ENCODE results near the gene NPR2.

NPR2 gene

DNA sequence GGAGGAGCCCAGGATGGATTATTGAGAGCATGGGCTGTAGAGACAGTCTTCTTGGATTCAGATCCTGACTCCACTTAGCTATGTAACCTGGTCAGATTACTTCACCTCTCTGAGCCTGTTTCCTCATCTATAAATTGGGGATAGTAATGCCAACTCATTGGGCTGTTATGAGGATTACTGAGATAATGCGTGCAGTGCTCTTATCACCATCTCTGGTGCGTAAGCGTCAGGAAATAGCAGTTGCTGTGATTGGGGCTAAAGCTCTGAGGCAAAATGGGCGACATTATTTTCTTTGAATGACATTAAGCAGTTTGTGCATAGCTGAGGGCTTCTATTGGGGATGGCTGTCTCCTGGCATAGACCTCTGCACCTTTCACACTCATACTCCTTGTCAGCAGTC, 36.3 kb upstream of the NPR2 start:
- DNase-seq (ENCODE audit: low read depth in 2 of 2), result no peak
- TF ChIP-seq, protein P1, sequence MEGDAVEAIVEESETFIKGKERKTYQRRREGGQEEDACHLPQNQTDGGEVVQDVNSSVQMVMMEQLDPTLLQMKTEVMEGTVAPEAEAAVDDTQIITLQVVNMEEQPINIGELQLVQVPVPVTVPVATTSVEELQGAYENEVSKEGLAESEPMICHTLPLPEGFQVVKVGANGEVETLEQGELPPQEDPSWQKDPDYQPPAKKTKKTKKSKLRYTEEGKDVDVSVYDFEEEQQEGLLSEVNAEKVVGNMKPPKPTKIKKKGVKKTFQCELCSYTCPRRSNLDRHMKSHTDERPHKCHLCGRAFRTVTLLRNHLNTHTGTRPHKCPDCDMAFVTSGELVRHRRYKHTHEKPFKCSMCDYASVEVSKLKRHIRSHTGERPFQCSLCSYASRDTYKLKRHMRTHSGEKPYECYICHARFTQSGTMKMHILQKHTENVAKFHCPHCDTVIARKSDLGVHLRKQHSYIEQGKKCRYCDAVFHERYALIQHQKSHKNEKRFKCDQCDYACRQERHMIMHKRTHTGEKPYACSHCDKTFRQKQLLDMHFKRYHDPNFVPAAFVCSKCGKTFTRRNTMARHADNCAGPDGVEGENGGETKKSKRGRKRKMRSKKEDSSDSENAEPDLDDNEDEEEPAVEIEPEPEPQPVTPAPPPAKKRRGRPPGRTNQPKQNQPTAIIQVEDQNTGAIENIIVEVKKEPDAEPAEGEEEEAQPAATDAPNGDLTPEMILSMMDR (IDR thresholded peaks at IDR 0.05; ENCODE audit: low read depth, low read length), result no peak
- H3K4me3 ChIP-seq (replicated peaks in 1 of 2; ENCODE audit: low read depth in 2 of 2, low read length in 2 of 2), result no peak overlapping the region

DNA sequence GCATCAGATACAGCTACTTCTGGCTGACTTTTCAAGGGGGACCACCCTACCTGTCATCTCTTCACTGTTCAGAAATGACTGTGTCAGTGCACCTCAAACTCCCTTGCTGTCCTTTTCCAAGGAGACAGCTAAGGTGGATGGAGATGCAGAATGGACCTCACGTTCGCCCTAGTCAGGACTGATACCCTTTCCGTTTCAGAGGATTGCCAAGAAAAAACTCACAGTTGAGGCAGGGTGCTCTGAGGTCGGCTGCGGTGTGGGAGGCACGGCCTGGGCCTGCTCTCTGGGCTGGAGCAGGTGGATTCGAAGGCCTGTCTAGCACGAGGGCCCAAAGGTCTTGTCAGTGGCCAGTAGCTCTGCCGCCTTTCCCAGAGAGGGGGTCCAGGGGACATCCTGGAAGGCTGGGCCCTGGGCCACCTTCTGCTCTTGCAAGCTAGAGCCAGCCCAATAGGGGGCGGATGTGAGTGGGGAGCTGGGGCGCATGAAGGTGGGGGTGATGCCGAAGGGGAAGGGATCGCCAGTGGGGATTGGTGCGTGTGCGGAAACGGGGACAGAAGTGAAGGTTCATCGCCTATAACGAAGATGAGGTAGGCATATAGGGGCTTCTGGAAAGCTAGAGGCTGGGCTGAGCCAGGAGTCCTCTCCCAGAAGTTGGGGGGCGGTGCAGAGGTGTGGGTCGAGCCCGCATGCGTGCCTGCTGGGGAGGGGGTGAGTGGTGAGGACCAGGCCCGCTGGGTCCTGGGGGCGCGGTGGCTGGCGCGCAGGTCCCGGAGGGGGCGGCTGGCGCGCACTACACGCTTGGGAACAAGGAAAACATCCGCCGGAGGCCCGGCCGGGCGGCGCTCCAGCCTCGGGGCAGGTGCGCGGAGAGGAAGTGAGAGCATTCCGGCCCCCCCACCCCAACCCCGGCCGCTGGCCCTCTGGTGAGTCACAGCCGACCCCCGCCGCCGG, 34.8 kb upstream of the NPR2 start:
- H3K4me3 ChIP-seq (replicated peaks in 1 of 2; ENCODE audit: low read depth in 2 of 2, low read length in 2 of 2), result peak overlapping the region; percentile 26 to 39
- peak; percentile 32 to 35 for DNase-seq (ENCODE audit: low read depth in 2 of 2)
- TF ChIP-seq, protein P1 (IDR thresholded peaks at IDR 0.05; ENCODE audit: low read depth, low read length), result peak; percentile 72

DNA sequence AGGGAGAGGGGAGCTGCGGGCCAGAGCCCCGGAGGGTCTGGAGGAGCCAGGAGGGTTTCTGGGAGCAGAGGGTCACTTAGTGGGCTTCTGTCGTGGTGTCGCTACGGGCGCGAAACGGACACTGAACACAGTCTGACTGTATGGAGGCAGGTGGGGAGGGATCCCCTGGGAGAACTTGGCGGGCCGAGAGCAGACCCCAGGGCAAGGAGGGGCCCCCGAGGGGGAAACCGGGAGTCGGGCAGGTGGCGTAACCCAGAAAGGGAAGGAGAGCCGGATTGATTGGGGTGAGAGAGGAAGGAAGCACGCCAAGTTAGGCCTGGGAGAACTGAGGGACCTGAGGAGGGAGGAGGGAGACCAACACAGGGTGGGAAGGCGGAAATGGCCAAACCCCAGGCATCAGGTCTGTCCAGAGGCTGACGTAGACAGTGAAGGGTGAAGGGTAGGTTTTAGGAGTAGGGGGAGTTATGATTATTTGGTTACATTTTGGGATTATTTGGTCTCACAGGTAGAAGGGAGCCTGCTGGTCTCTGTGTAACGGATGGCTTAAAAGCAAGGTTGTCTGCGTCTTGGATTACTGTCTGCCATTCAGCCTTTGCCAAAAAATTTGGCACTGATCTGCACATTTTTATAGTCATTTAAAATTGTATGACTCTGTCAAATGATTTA, 34.0 kb upstream of the NPR2 start:
- TF ChIP-seq, protein P1 (IDR thresholded peaks at IDR 0.05; ENCODE audit: low read depth, low read length), result no peak
- DNase-seq (ENCODE audit: low read depth in 2 of 2), result peak in 1 of 2 donors; percentile 11
- H3K4me3 ChIP-seq (replicated peaks in 1 of 2; ENCODE audit: low read depth in 2 of 2, low read length in 2 of 2), result peak overlapping the region; percentile 25 to 39

DNA sequence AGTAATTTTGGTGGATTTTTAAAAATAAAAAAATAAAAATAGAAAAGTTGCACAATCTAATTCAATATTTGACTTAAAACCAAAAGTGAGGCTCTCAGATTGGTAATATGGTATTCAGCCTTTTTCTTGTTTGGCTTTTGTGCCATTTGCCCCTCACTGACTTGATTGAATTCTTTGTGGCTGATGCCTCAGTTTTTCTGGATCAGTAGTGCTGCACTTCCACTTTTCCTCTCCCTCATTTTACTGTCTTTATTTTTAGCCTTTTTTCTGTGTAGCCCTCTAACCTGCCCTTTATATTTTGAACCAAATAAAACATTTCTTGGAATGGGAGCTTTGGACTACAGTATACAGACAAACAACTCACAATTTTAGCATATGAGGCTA, 33.5 kb upstream of the NPR2 start:
- TF ChIP-seq, protein P1 (IDR thresholded peaks at IDR 0.05; ENCODE audit: low read depth, low read length), result no peak
- H3K4me3 ChIP-seq (replicated peaks in 1 of 2; ENCODE audit: low read depth in 2 of 2, low read length in 2 of 2), result no peak overlapping the region
- DNase-seq (ENCODE audit: low read depth in 2 of 2), result no peak

DNA sequence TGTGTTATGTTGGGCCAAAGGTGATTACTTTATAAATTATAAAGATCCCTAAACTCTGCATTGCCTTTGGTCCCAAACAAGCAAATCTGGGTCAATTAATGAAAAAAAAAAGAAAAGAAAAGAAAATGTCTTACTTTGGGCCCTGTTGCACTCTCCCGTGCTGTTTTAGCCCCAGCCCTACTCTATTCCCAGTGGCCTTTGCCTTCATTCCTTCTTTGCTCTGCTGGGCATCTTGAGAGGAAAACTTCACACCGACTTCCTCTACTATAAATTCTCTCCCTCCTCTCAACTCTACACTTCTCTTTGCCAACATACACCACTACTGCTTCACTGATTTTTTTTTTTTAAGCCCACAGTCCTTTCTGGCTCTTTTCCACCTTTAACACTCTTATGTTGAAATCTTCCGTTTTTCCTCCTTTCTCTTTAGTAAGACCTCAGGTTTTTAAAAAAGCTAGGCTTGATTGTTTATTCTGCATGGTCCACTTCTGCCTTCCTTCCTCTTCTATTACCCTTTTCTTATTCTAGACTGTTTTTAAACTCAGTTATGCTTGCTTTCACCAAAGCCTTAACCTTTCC, 32.8 kb upstream of the NPR2 start:
- no peak overlapping the region for H3K4me3 ChIP-seq (replicated peaks in 1 of 2; ENCODE audit: low read depth in 2 of 2, low read length in 2 of 2)
- DNase-seq (ENCODE audit: low read depth in 2 of 2), result peak; percentile 36 to 86
- TF ChIP-seq, protein P1 (IDR thresholded peaks at IDR 0.05; ENCODE audit: low read depth, low read length), result no peak

DNA sequence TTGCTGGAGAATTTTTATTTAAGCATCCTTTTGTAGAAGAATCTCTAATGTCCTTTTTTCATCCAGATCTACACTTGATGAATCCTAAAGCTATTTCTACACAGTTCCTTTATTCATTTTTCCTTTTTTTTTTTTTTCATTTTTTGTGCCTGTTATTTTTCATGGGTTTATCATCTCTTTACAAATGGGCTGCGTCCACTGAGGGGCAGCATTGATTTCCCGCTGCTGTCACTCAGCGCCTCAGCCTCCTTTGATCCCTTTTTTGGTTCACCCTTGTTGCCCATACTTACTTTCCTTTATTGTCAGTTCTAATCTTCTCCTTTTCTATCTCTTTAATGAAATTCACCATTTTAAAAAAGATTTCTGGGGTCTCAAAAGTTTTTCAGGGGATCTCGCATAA, 31.6 kb upstream of the NPR2 start:
- H3K4me3 ChIP-seq (replicated peaks in 1 of 2; ENCODE audit: low read depth in 2 of 2, low read length in 2 of 2), result no peak overlapping the region
- DNase-seq (ENCODE audit: low read depth in 2 of 2), result no peak
- TF ChIP-seq, protein P1 (IDR thresholded peaks at IDR 0.05; ENCODE audit: low read depth, low read length), result no peak

Data from cardiac fibroblast (primary cell).